Globus pallidus (tissue), 1 donor: Measurements from ENCODE around the gene ZDHHC7.
"Not testable (repeated sequence)": the region's sequence is repeated elsewhere in the genome, so short reads cannot be mapped to it uniquely, and the experiment has no call there.

ENCODE experiments used
- DNase-seq: peaks from one replicate; pipeline ENCODE4 v3.0.0-alpha.2; 2015; ENCODE audit warnings: low spot score

The ZDHHC7 gene, protein sequence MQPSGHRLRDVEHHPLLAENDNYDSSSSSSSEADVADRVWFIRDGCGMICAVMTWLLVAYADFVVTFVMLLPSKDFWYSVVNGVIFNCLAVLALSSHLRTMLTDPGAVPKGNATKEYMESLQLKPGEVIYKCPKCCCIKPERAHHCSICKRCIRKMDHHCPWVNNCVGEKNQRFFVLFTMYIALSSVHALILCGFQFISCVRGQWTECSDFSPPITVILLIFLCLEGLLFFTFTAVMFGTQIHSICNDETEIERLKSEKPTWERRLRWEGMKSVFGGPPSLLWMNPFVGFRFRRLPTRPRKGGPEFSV

DNA sequence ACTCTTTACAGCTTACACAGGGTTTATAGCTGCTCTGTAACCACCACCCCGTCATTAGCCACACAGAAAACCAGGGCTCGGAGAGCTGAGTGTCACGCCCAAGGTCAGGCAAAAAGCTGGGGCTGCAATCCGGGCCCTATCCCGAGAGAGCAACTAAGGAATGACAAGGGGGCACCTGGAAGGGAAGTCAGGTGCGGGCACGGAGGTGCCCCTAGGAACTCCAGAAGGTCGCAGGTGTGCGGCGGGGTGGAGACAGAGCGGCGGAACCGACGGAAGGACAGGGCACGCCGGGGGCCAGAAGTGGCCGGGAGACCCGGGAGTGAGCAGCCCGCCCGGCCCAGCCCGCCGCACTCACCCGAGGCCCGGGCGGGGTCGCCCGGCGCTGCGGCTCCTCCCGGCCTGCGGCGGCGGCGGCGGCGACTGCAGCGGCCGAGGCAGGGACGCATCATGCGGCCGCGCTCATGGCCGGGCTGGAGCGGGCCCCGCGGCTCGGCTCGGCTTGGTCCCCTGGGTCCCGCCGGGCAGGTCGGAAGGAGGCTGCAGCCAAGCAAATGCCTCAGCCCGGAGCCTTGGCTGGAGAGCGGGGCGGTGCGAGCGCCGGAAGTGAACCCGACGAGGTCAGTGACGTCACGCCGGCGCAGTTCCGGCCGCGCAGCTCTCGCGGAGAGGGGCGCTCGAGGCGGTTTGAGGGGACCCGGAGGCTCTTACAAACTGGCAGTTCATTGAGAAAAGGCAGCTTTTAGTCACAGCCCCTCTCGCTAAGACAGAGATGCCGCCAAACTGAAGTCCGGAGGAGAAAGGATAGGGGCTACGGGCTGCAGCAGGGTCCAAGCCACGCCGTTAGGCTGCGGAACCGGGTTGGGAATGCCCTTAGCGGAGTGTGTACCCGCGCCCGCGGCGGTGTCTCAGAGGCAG lies at the start of gene ZDHHC7:
Gene ZDHHC7, minus strand, starts transcription at position 605 of the 915 bp plus-strand sequence. CDS start 20,917 bp downstream, outside the sequence.
- peak; percentile 87 for DNase-seq

DNA sequence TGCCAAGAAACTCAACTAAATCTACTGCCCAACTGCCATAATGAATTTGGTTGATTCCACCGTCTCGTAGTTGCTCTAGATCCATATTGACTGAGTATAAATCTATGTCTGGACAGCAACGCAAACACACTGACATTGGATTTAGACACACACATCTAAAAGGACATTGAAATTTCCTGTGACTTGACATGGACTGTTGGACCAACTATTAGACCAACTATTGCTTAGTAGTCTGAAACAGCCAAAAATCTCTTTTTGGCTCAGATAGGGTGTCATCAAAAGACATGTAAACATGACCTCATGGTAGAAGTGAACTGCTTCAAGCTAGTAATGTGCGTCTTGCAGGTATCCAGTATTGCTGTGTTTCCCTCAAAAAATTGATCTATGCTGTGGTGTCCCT lies 47.6 kb upstream of the ZDHHC7 start:
- DNase-seq = no peak

DNA sequence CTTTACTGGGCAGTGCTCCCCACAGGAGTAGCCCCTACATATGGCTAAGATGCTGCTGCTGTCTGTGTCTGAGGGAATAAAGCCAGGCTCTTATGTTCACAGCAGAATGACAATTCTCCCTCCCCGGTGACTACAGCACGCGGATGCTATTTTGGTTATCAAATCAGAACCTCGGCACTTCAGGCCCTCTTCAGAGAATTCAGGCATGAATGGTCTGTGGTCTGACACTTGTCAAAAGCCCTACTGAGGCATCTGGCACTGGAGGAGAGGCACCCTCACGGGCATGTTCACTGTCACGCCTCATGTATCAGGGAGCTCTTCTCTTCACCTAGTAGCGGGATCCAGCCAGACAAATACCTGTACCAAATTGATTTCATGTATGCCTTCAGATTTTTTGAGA lies 46.6 kb upstream of the ZDHHC7 start:
- DNase-seq = no peak

DNA sequence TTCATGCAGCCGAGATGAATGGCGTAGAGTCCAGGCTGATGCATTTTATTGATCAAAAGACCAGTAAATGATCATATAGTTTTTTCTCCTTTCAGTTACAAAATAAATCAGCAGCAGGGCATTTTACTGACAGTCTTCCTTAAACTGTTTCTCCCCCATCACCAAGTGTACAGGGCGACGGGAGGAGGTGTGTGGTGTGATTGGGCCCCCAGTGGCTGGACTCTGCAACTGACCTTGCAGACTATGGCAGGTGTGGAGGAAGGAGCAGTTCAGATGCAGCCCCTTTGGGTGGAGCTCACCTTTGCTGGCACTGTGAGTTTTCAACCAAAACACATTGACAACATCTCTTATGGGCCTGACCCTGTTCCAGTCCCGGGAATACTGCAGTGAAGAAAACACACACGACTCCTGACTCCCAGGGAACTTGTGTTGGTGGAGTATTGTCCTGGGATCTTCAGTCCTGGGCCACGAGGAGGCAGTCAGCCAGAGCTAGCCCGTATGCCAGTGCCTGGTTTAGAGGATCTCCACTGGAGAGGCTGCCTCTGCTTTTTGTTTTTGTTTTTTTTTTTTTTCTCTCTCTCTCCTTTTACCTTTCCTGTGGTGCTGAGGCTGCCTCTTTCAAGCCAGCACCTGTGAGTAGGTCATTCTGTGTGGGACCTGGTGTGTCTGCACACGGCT lies 46.0 kb upstream of the ZDHHC7 start:
- no peak for DNase-seq

DNA sequence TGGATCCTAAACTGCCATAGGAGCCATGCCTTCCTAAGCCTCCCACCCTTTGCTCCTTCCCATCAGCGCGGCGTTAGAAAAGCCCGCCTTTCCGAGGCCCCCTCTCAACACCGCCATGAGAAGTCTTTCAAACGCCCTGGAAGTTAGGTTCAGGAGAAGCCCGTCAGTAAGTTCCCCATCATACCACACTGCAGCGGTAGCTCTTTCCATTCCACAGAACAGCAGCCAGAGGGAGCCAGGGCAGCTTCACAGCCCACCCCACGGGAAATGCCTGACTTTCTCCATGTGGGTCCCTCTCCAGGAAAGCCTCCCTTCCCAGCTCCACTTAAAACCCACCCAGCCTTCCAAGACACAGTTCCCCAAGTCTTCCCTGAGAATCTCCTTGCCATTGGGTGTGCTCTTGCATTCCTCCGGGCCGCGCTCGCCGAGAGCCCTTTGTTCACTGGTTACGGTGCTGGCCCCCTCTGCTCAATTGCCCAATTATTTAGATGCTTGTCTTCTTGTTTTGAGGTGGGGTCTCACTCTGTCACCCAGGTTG lies 44.9 kb upstream of the ZDHHC7 start:
- no peak for DNase-seq

DNA sequence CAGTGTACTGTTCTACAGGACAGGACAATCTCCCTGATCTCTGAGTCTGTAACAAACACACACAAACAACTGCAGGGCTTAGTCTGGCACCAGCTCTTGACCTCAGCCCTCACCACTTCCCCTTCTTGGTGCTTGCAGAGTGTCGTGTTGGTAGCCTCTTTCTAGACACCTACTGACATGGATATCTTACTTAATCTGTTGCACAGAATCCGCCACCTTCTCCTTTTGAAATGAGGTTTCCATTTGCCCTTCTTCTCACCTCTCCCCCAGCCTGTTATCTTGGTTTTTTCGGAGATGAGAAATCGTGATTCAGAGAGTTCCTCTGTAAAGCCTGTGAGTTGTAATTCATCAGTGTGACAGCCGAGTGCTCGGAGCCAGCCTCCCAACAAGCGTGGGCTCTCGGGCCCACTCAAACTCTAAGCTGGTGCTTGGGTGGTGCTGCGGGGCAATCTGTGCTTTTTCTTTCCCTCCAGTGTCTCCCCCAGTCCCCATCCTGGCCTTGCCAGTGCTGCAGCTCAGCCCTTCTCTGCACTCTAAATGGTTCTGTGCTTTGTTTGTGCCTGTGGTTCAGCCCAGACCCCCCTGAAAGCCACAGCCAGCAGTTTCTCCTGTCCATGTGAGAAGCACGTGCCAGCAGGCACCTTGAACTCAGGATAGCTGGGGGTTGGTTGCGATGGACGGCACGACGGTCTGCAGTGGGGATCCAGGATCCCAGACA lies 44.3 kb upstream of the ZDHHC7 start:
- peak; percentile 60 for DNase-seq

DNA sequence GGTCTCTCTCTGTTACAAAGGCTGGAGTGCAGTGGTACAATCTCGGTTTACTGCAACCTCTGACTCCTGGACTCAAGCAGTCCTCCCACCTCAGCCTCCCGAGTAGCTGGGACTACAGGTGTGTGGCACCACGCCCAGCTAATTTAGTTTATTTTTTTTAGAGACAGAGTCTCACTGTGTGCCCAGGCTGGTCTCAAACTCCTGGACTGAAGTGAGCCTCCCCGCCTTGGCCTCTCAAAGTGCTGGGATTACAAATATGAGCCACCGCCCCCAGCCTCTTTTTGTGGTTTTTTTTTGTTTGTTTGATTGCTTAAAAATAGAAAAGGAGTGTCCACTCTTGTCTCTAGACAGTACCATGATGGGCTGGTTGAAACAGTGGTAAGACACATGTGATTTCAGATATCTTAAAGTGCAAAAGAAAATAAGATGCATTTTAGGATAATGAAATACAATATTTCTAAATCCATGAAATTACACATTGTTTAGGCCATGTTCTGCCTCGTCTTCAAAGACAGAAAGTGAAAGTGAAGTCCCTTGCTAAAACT lies 43.7 kb upstream of the ZDHHC7 start:
- no peak for DNase-seq

DNA sequence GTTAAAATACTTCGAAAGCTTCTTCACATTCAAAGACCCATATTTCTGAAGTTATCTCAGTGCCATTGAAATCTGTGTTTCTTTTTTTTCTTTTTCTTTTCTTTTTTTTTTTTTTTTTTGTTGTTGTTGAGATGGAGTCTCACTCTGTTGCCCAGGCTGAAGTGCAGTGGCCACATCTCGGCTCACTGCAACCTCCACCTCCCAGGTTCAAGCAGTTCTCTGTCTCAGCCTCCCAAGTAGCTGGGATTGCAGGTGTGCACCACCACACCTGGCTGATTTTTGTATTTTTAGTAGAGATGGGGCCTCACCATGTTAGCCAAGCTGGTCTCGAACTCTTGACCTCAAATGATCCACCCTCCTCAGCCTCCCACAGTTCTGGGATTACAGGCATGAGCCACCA lies 43.0 kb upstream of the ZDHHC7 start:
- DNase-seq = not testable (repeated sequence)

DNA sequence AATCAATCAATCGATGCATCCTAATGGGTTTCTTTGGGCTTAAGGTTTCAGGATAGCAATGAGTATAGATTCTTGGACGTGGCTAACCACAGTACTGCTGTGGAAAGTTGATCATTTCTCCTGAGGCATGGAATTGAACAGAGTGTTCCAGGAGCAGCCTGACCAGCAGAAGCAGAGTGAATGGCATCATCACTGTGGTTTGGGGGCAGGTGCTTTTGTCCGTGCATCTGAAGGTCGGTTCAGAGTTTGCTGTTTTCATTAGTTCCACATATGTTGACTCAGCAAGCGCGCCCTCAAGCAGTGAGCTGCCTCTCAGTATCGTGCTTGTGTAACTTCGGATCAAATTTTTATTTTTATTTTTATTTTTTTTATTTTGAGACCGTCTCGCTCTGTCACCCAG lies 41.2 kb upstream of the ZDHHC7 start:
- no peak for DNase-seq

DNA sequence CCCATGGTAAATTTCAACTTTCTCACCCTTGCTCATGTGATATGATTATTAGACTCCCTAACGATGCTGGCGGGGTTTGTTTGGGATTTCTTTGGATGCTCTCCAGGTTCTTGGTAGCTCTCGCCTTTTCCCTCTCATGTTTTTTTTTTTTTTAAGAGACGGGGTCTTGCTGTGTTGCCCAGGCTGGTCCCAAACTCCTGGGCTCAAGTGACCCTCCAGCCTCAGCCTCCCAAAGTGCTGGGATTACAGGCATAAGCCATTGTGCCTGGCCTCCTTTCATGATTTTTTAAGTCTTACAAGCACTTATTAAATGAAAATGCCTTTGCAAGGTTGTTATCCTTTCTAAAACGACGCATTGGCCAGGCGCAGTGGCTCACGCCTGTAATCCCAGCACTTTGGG lies 40.3 kb upstream of the ZDHHC7 start:
- DNase-seq = no peak

DNA sequence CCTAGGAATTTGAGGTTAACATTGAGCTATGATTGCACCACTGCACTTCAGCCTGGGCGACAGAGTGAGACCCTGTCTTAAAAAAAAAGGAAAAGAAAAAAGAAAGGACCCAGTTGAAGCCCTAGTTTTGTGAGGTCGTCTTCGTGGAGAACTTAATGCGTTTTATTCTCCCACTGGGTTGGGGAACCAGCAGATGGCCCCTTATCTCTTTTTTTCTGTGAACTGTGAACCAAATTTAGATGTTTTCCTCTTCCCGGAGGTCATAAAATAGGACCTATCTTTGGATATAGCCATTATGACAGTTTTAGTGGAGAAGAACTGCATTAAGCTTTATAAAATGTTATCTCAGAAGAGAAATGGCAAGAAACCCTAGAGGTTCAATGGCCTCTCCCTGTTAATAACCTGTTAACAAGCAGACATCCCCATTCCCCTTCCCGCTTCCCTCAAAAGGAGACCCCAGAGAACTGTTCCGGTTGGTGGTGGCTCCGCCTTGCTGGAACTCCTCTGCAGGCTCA lies 39.8 kb upstream of the ZDHHC7 start:
- no peak for DNase-seq

DNA sequence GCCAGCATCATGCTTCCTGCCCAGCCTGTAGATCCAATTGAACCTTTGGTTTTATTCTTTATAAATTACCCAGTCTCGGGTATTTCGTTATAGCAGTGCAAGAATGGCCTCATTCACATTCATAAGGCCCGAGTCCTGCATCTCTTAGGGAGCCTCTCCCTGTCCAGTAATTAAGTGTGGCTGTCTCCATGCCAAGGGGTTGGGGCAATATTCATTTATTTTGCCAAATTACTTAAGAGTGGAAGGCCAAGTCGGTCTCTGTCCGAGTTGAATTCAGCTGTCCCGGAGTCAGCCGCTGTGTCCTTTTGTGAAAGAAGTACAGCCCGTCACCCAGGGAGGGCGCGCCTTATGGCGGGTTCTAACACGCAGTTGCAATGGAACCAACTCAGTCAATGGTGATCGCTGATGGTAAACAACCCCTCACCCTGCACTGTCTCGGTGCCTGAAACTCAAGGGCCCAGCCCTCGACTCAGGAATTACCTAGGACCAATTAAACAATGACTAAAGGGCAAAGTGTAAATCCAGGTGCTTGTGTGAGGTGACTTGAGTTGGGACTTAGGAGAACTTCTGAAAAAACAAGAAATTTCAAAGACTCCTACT lies 38.5 kb upstream of the ZDHHC7 start:
- no peak for DNase-seq

DNA sequence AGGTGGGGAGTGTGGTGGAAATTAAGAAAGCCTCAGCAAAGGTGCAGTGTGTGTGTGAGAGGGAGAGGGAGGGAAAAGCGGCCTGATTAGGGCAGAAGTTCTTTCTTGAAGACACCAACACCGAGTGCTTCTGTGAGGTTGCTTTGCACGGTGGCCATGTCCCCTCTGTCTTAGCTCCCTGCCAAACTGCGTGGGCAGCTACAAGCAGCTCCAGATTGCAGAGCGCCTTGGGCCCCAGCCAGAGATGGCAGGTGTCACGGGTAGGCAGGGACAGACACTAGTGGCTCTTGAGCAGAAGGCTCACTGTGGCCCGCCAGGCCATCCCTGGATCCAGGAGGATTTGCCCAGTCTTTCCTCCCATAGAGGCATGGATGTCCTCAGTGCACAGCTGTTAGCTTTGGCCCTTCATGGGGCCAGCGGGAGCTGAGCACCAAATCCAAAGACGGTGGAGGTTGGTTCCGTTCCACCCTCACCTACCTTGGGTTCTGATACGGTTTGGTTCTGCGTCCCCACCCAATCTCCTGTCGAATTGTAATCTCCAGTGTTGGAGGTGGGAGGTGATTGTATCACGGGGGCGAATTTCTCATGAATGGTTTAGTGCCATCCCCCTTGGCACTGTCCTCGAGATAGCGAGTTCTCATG lies 37.7 kb upstream of the ZDHHC7 start:
- DNase-seq = no peak

DNA sequence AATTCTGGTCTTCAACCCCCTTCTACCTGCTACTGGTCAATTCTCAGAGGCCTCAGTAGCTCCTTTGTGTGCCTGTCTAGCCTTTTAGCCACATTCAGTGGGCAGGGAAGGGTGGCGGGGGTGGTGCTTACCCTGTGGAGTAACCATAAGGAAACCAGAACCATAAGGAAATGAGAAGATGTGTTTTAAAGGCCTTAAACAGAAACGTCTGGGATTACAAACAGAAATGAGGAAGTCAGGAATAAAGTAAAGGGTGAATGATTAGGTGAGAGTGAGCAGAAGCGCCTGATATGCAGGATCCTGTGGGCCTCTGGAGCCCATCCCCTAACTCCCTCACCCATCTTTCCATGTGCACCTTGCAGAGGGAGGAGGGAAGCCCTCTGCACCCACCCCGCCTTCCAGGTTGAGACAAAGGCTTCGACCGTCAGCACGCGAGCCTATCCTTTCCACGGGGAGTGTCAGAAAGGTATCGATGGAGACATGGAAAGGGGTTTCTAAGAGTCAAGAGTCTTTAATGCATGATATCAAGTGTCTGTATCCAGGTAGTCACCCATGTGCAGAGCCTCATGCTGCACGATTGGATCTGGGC lies 36.6 kb upstream of the ZDHHC7 start:
- no peak for DNase-seq

DNA sequence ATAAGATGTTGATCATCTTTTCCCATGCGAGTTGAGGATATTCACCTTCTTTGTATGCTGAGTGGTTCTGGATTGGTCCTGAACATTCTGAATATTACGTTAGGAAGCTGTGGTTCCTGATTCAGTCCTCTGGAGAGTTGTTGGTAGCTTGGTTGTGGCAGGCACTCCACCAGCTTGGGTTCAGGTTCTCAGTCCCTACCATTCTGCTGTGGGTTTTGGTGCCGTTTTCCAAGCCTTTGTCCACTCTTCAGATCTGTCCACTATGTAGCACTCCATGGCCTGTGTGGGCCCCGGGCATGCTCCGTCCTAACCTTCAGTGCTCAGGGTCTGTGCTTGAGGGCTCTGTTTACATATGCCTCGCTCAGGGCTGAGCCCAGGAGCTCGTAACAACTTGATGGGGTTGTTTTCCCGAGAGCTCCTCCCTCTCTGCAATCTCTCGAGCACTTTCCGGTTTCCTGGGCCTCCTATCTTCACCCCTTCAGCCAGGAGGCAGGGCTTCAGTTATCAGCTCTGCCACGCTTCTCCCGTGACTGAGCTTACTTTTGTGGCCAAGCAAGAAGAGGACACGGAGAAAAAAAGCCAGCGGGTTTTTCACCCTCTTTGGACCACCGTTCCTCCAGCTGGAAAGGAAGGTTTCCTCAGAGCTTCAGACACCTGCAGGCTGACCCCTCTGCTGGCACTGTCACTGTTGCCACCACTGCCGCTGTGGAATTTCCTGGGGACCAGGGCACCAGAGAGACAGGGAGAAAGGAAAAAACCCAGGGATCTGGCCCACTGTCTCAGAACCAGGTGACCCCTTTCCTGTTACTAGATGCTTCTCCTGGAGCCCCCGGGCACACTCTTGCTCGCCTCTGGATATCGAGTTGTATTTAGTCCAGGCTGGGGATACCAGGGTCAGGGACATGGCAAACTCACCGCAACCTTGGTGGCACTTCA lies 35.9 kb upstream of the ZDHHC7 start:
- no peak for DNase-seq

DNA sequence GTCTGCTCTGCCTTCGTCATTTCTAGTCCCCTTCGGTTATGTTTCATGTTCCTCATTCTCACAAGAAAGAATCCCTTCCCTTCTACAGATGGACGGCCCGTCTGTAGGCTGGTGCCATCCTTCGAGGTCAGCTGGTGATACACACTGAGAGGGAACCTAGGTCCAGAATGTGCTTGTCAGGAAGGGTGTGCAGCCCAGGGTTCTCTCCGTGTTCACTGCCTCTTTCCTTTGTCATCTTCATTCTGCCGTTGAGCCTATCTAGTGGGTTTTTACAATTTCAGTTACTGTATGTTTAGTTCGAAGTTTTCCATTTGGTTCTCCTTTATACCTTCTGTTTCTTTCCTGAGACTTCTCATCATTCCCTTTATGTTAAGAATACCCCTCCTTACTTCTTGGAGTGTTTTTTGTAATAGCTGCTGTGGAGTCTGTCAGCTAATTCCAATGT lies 35.2 kb upstream of the ZDHHC7 start:
- DNase-seq = no peak

DNA sequence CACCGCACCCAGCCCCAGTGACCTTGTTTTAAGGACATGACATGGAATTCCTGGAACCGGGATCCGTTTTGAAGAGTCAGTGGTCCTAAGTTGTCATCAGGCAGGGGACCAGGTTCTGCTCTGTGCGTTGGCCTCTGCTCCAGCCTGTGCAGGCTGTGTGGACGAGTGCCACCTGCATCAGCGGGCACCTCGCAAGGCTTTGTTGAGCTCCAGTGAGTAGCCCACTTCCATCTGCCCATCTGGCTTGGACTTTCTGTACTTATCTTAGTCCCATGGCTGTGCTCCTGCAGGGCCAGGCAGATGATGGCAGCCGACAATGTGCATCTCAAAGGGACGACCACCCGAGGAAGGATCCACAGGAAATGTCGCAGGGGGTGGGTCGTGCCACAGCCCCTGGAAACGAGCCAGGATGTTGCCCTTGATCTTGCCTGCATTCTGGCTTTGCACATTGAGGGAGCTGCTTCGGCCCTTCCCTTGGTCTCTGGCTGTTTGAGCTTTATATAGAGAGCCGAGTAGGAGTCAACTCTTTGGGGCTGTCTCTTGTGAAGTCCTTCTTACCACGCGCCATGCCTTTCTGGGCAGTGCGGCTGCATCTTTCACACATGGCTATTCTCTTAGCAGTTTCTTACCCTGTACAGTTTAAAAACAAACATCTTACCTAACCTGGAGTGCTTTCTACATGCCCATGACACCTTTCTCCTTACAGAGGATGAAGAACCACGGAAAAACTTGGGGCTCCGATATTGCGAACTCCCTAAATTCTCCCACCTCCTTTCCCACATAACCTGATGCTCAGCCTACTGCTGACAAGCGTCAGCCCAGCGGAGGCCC lies 34.5 kb upstream of the ZDHHC7 start:
- no peak for DNase-seq

DNA sequence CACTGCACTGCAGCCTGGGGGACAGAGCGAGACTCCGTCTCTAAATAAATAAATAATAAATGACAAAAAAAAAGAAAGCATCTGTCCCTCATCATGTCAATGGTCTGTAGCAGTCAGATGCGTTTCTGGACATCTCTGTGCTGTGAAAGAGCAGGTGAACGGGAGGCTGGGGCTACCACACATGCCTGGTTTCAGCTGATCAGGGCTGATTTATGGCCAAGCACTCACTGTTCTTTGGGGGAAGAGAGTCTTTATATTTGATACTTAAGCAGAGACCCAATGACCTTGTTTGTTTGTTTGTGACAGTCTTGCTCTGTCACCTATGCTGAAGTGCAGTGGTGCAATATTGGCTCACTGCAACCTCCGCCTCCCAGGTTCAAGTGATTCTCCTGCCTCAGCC lies 33.7 kb upstream of the ZDHHC7 start:
- no peak for DNase-seq
